Tibial nerve (tissue), 4 donors: ENCODE measurements around the gene NOTCH2. TPM values are rescaled to one million over a fixed set of nuclear protein-coding genes. Genes with fewer than 3 reads are reported as not detected.

ENCODE experiments used
- DNase-seq, 2 donors: peaks; one replicate each; pipeline ENCODE4 v3.0.0-alpha.2; 2019; ENCODE audit warnings: low spot score in 2 of 2
- H3K27ac ChIP-seq, 4 donors: fragments of 200-600 bp; sonication (generic) in 3 of 4; one replicate each; pipeline ENCODE4 v1.5.1; 2017 to 2019; ENCODE audit warnings: mild to moderate bottlenecking in 1 of 4
- H3K27me3 ChIP-seq, 2 donors: fragments of 200-600 bp; sonication (generic) in 1 of 2; one replicate each; pipeline versions ENCODE4 v1.5.1 to v1.6.0; 2017 to 2019
- H3K36me3 ChIP-seq, 3 donors: fragments of 200-600 bp; sonication (generic); one replicate each; pipeline ENCODE4 v1.5.1; 2018 to 2019
- H3K4me1 ChIP-seq, 4 donors: fragments of 200-600 bp; sonication (generic) in 3 of 4; one replicate each; pipeline ENCODE4 v1.5.1; 2017 to 2019
- H3K4me3 ChIP-seq, 4 donors: fragments of 200-600 bp; sonication (generic) in 3 of 4; one replicate each; pipeline ENCODE4 v1.5.1; 2017 to 2019; ENCODE audit warnings: mild to moderate bottlenecking in 1 of 4, moderate library complexity in 1 of 4
- H3K9me3 ChIP-seq, 4 donors: fragments of 200-600 bp; sonication (generic) in 3 of 4; one replicate each; pipeline ENCODE4 v1.5.1; 2017 to 2019
- EP300 ChIP-seq, 2 donors: sonication (generic); formaldehyde crosslinking; IDR thresholded peaks; one replicate each; pipeline ENCODE4 v1.6.1; 2017; ENCODE audit warnings: antibody characterized with exemption in 2 of 2, mild to moderate bottlenecking in 1 of 2
- POLR2A ChIP-seq, 2 donors: fragments of 450-650 bp; IDR thresholded peaks; one replicate each; pipeline ENCODE4 v1.6.1; 2017; ENCODE audit warnings: antibody characterized with exemption in 2 of 2, mild to moderate bottlenecking in 2 of 2, moderate library complexity in 2 of 2
- WGBS, 2 donors: methylation state at CpG; one replicate each; pipeline ENCODE4 v1.1.5; 2018; 5-methylcytosine and 5-hydroxymethylcytosine counted together
- total RNA-seq, 4 donors: library from RNA; depleted of rRNA; stranded (reverse); fragments of >200 nt; gene quantifications; one replicate each; pipeline ENCODE4 v1.1.0, GENCODE V29; 2016
- TF ChIP-seq, protein P1 (sequence below), 5 experiments: fragments of 200-600 bp in 3 of 5; fragments of 450-650 bp in 2 of 5; sonication (generic) in 3 of 5; IDR thresholded peaks; one replicate each; pipeline ENCODE4 v1.5.1; 2016 to 2019; ENCODE audit warnings: antibody characterized with exemption in 5 of 5, mild to moderate bottlenecking in 3 of 5, moderate library complexity in 2 of 5

Gene NOTCH2
- total RNA-seq, 4 donors from 2014 or later, result 86.7 to 110 (median 106) TPM

- Histone ChIP-seq H3K36me3 (peaks cover 6 to 100% (median 34%) of the 10 kb centered on the region in 3 donors), H3K27ac (no peak overlapping the region)
- 93 to 94% methylated on average over 7 of the region's 7 CpGs for WGBS, 2 donors
Measured at GRCh38 chr1:119919241-119919640, 150.2 kb downstream of the NOTCH2 start.

DNA sequence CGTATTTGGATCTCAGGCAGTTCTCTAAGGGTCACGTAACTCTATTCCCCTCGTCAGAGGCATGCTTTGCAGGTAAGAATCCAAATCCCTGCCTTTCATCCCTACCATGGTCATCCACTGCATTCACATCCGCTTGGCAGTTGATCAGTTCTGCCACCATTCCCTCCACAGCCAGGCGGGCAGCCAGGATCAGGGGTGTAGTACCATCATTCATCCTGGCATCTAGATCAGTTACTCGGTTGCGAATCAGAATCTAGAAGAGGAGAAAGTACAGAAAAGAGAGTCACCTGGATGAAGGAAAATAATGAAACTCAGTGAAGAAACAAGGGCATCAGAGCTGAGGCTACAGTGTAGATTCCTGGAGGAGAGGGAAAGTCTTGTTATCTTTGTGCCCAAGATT is 151.2 kb downstream of the NOTCH2 start:
- Histone ChIP-seq H3K27ac (no peak overlapping the region), H3K4me3 (no peak overlapping the region), H3K27me3 (no peaks in the 10 kb centered on the region), H3K4me1 (no peaks in the 10 kb centered on the region), H3K36me3 (peaks cover 6 to 95% (median 31%) of the 10 kb centered on the region in 3 donors), H3K9me3 (no peaks in the 10 kb centered on the region)
- whole genome bisulfite sequencing, 2 donors, result 94 to 97% methylated on average over 7 of the region's 7 CpGs
- TF ChIP-seq, protein P1, sequence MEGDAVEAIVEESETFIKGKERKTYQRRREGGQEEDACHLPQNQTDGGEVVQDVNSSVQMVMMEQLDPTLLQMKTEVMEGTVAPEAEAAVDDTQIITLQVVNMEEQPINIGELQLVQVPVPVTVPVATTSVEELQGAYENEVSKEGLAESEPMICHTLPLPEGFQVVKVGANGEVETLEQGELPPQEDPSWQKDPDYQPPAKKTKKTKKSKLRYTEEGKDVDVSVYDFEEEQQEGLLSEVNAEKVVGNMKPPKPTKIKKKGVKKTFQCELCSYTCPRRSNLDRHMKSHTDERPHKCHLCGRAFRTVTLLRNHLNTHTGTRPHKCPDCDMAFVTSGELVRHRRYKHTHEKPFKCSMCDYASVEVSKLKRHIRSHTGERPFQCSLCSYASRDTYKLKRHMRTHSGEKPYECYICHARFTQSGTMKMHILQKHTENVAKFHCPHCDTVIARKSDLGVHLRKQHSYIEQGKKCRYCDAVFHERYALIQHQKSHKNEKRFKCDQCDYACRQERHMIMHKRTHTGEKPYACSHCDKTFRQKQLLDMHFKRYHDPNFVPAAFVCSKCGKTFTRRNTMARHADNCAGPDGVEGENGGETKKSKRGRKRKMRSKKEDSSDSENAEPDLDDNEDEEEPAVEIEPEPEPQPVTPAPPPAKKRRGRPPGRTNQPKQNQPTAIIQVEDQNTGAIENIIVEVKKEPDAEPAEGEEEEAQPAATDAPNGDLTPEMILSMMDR (IDR thresholded peaks at IDR 0.05), result no peak
- TF ChIP-seq EP300 (IDR thresholded peaks at IDR 0.05) (no peak), POLR2A (IDR thresholded peaks at IDR 0.05) (no peak)
- no peak for DNase-seq

More at GRCh38 chr1:119919241-119919640, 150.2 kb downstream of the NOTCH2 start:
- DNase-seq, result no peak
- Histone ChIP-seq H3K4me1 (no peaks in the 10 kb centered on the region), H3K27me3 (no peaks in the 10 kb centered on the region), H3K4me3 (no peak overlapping the region), H3K9me3 (no peaks in the 10 kb centered on the region)
- TF ChIP-seq EP300 (IDR thresholded peaks at IDR 0.05), result no peak

DNA sequence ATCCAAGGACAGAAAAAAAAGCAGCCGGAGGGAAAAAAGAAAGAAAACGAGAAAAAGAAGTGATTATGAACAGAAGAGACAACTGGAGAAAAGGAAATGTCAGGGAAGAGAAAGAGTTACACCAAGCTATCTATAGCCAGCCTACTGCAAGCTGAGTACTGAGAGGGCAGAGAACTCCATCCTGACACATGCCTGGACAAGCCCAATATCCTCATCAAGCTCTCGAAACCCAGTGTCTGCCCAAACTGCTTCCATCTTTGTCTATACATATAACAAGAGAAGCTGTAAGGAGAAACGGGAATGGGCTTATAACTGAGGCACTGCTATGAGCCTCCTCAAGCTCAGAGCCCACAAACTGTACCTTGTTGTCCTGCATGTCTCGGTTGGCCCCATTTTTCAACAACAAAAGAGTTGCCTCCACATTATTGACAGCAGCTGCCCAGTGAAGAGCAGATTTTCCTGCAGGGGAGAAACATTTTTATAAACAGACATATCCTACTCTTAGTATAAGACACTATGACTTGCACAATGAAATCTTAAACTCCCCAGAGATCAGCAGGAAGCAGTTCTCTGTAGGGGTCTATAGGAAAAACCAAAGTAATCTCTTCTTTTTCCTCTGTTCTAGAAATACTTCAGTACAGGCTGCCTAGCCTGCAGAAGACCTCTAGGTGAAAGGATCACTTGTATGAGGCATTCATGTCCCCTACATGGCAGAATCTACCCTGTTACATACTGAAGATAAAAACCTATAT is 152.0 kb downstream of the NOTCH2 start:
- Histone ChIP-seq H3K27me3 (no peaks in the 10 kb centered on the region), H3K9me3 (no peaks in the 10 kb centered on the region), H3K36me3 (peaks cover 6 to 87% (median 31%) of the 10 kb centered on the region in 3 donors), H3K27ac (no peak overlapping the region), H3K4me3 (no peak overlapping the region), H3K4me1 (no peaks in the 10 kb centered on the region)
- TF ChIP-seq POLR2A (IDR thresholded peaks at IDR 0.05) (no peak), EP300 (IDR thresholded peaks at IDR 0.05) (no peak)
- TF ChIP-seq, protein P1 (IDR thresholded peaks at IDR 0.05), result no peak
- no peak for DNase-seq
- WGBS, 2 donors, result 82 to 87% methylated on average over 5 of the region's 5 CpGs

- TF ChIP-seq EP300 (IDR thresholded peaks at IDR 0.05) (no peak), POLR2A (IDR thresholded peaks at IDR 0.05) (no peak)
- TF ChIP-seq, protein P1 (IDR thresholded peaks at IDR 0.05), result no peak
- DNase-seq, result no peak
- Histone ChIP-seq H3K4me1 (no peaks in the 10 kb centered on the region), H3K27me3 (no peaks in the 10 kb centered on the region), H3K9me3 (no peaks in the 10 kb centered on the region), H3K27ac (no peak overlapping the region), H3K36me3 (peaks cover 3 to 67% (median 24%) of the 10 kb centered on the region in 3 donors), H3K4me3 (no peak overlapping the region)
- WGBS, 2 donors, result 91 to 92% methylated on average over 4 to 6 of the region's 6 CpGs
Measured at GRCh38 chr1:119915517-119915916, 153.9 kb downstream of the NOTCH2 start.

- no peak overlapping the region for H3K27ac ChIP-seq
- H3K4me1 ChIP-seq, result no peaks in the 10 kb centered on the region
- 33 to 43% methylated on average over 1 of the region's 1 CpG for WGBS, 2 donors
- H3K27me3 ChIP-seq, result no peaks in the 10 kb centered on the region
- H3K9me3 ChIP-seq, result no peaks in the 10 kb centered on the region
- H3K36me3 ChIP-seq, result peaks cover 0 to 53% (median 18%) of the 10 kb centered on the region in 3 donors
- DNase-seq, result no peak
- TF ChIP-seq, protein P1 (IDR thresholded peaks at IDR 0.05), result no peak
- TF ChIP-seq POLR2A (IDR thresholded peaks at IDR 0.05), result no peak
- TF ChIP-seq EP300 (IDR thresholded peaks at IDR 0.05), result no peak
- H3K4me3 ChIP-seq, result no peak overlapping the region
Measured at GRCh38 chr1:119914071-119914470, 155.4 kb downstream of the NOTCH2 start.
